CD4-positive, CD25-positive, alpha-beta regulatory T cell (primary cell): ENCODE measurements around the gene MAGEA11. TPM values are rescaled to one million over a fixed set of nuclear protein-coding genes. Genes with fewer than 3 reads are reported as not detected.
"Not testable (repeated sequence)": the region's sequence is repeated elsewhere in the genome, so short reads cannot be mapped to it uniquely, and the experiment has no call there.

Experiments used
- ATAC-seq, 2 donors: fragments of 150-1000 bp; cut with Tn5 transposase; one replicate each; pipeline ENCODE4 v1.10.0; 2021; ENCODE audit warnings: low read depth in 2 of 2, moderate number of reproducible peaks in 2 of 2, moderate library complexity in 1 of 2
- DNase-seq, 3 donors: peaks; one replicate each; pipeline versions ENCODE4 v3.0.0 to v3.0.0-alpha.2; 2012 to 2022; ENCODE audit warnings: mixed read lengths in 1 of 3
- H3K27ac ChIP-seq: one replicate; pipeline ENCODE4 v1.7.0; 2013; ENCODE audit warnings: mild to moderate bottlenecking, low read length; ENCODE audit not compliant: insufficient read depth, poor library complexity, severe bottlenecking
- H3K27me3 ChIP-seq: one replicate; pipeline ENCODE4 v1.7.0; 2013; ENCODE audit warnings: low read length; ENCODE audit not compliant: control insufficient read depth, insufficient read depth
- H3K36me3 ChIP-seq: one replicate; pipeline ENCODE4 v1.7.0; 2013; ENCODE audit warnings: mild to moderate bottlenecking, low read length, moderate library complexity; ENCODE audit not compliant: control insufficient read depth, insufficient read depth
- H3K4me1 ChIP-seq: 2 replicates; pipeline ENCODE4 v1.7.0; 2013; ENCODE audit warnings: mild to moderate bottlenecking, low read length; ENCODE audit not compliant: insufficient read depth, control insufficient read depth, poor library complexity, severe bottlenecking
- H3K4me3 ChIP-seq: one replicate; pipeline ENCODE4 v1.7.0; 2013; ENCODE audit warnings: low read depth, mild to moderate bottlenecking, low read length, moderate library complexity
- H3K9me3 ChIP-seq, 2 experiments: 1 replicate in 1 of 2; 2 replicates in 1 of 2; pipeline ENCODE4 v1.7.0; 2013; ENCODE audit warnings: low read length in 2 of 2, mild to moderate bottlenecking in 1 of 2, moderate library complexity in 1 of 2; ENCODE audit not compliant: control insufficient read depth in 2 of 2
- H3K27ac Mint-ChIP-seq, 3 donors: one replicate each; pipeline ENCODE4 v1.8.0; 2020 to 2022; ENCODE audit warnings: mild to moderate bottlenecking in 3 of 3, mixed read lengths in 3 of 3, moderate library complexity in 2 of 3
- H3K27me3 Mint-ChIP-seq: one replicate; pipeline ENCODE4 v1.8.0; 2022; ENCODE audit warnings: mild to moderate bottlenecking, mixed read lengths
- H3K36me3 Mint-ChIP-seq: one replicate; pipeline ENCODE4 v1.8.0; 2020; ENCODE audit warnings: mixed read lengths
- H3K4me1 Mint-ChIP-seq, 4 donors: one replicate each; pipeline ENCODE4 v1.8.0; 2020 to 2022; ENCODE audit warnings: mixed read lengths in 4 of 4, mild to moderate bottlenecking in 1 of 4
- H3K4me3 Mint-ChIP-seq, 4 donors: one replicate each; pipeline ENCODE4 v1.8.0; 2020 to 2022; ENCODE audit warnings: mild to moderate bottlenecking in 4 of 4, mixed read lengths in 4 of 4, moderate library complexity in 3 of 4
- H3K9me3 Mint-ChIP-seq, 7 donors: one replicate each; pipeline ENCODE4 v1.8.0; 2020 to 2022; ENCODE audit warnings: mixed read lengths in 7 of 7, mild to moderate bottlenecking in 3 of 7, moderate library complexity in 2 of 7
- polyA plus RNA-seq, 4 donors: library from polyadenylated mRNA; unstranded; fragments of 300-500 nt; fragmentation: Illumina TruSeq; gene quantifications; one replicate each; pipeline ENCODE4 v1.2.3, GENCODE V29; 2021
- total RNA-seq: library from RNA; stranded (reverse); gene quantifications from one replicate; pipeline ENCODE4 v1.2.3, GENCODE V29; 2022

MAGEA11 gene
- total and polyA plus RNA-seq, 5 donors from 2014 or later: not detected

DNA sequence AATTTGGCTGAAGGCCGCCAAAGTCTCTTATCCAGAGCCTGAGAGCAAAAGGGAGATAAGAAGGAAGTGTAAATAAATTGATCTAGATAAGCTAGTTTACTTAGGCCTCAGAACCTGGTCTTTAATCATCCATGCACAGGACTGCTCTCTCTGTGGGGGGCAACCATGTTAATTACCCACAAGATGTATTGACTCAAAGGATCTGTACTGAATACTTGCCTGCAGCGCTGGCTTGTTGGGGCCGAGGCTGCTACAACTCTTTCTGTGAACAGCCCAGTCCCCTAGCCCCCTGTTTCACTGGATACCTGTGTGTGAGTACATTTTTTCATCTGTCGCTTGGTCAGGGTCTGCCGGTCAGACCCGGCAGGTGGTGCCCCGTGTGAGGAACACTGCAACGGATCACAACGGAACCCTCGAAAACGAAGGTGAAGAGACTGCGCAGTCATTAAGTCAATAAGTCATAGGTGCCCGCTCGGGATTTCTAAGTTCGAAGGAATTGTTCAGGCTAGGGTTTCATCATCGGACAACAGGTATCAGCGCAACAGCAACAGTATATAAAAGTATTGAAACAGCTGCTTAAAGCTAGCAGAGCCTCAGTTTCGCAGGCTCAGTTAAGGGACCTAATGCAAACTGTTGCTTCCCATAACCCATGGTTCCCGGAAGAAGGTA lies 8.3 kb downstream of the MAGEA11 start:
- no peaks in the 10 kb centered on the region for H3K9me3 Mint-ChIP-seq
- no peak overlapping the region for H3K4me3 Mint-ChIP-seq
- Histone ChIP-seq H3K27me3 (no peaks in the 10 kb centered on the region), H3K27ac (no peak overlapping the region), H3K36me3 (no peaks in the 10 kb centered on the region), H3K9me3 (no peaks in the 10 kb centered on the region), H3K4me3 (no peak overlapping the region), H3K4me1 (no peaks in the 10 kb centered on the region)
- H3K27ac Mint-ChIP-seq: no peak overlapping the region
- no peaks in the 10 kb centered on the region for H3K4me1 Mint-ChIP-seq
- no peaks in the 10 kb centered on the region for H3K27me3 Mint-ChIP-seq
- ATAC-seq (no peak), DNase-seq (no peak)
- H3K36me3 Mint-ChIP-seq: no peaks in the 10 kb centered on the region

DNA sequence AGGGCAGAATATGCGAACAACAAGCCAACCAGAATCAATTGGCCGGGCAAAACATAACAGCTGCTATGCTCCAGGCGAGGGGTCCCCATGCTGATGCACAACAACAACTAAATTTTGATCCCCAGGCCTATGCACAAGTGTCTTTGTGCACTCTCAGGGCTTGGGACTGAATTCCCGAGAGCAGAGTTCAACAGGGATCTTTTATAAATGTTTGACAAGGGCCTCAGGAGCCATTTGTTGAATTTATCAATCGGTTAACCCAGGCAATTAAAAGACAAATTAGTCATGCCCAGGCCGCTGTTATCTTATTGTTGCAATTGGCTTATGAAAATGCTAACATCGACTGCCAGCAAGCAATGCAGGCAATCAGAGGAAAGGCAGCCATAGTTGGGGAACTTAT lies 9.4 kb downstream of the MAGEA11 start:
- H3K4me1 Mint-ChIP-seq, H3K9me3 Mint-ChIP-seq, H3K36me3 ChIP-seq, H3K27ac Mint-ChIP-seq, H3K27me3 Mint-ChIP-seq, H3K4me3 ChIP-seq, H3K4me3 Mint-ChIP-seq, ATAC-seq, H3K27ac ChIP-seq, H3K27me3 ChIP-seq, H3K4me1 ChIP-seq, DNase-seq, H3K9me3 ChIP-seq, H3K36me3 Mint-ChIP-seq: not testable (repeated sequence)

DNA sequence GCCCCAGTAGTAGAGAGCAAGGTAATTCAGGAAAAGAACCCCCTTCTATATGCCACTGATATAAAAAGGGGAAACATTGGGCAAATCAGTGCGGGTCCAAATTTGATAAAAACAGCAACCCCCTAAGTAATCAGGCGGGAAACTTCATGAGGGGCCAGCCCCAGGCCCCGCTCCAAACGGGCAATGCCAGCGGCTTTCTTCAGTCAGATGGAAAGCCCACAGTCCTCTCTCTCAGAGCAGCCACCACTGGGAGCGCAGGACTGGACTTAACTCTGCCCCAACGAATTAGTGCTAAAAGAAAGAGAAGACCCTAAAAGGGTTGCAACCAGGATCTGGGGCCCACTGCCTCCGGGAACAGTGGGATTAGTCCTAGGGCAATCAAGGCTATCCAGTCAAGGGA lies 9.9 kb downstream of the MAGEA11 start:
- no peaks in the 10 kb centered on the region for H3K27me3 Mint-ChIP-seq
- H3K36me3 Mint-ChIP-seq: no peaks in the 10 kb centered on the region
- Histone ChIP-seq H3K27me3 (no peaks in the 10 kb centered on the region), H3K4me1 (no peaks in the 10 kb centered on the region), H3K27ac (no peak overlapping the region), H3K36me3 (no peaks in the 10 kb centered on the region), H3K4me3 (no peak overlapping the region), H3K9me3 (no peaks in the 10 kb centered on the region)
- no peaks in the 10 kb centered on the region for H3K9me3 Mint-ChIP-seq
- no peak overlapping the region for H3K4me3 Mint-ChIP-seq
- DNase-seq (no peak), ATAC-seq (no peak)
- H3K27ac Mint-ChIP-seq: no peak overlapping the region
- no peaks in the 10 kb centered on the region for H3K4me1 Mint-ChIP-seq

DNA sequence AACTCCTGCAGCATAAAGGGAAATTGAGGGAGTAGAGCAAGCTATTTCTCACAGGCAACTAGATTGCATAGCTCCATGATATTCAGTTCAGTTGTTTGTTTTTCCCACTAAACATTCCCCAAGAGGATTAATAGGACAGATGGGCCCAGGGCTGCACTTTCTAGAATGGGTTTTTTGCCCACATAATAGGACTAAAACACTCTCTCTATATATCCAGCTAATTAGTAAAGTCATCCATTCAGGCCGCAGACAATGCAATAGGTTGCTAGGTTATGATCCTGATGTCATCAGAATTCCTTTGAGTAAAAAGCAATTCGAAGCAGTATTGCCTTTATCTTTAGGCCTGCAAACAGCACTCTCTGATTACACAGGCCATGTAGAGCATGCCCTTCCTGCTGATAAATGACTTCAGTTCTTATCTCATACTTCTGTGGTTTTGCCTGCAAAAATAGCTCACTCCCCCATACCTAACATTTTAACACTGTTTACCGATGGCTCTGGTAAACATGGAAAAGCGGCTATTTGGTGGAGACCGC lies 11.8 kb downstream of the MAGEA11 start:
- not testable (repeated sequence) for H3K27me3 ChIP-seq, H3K27ac ChIP-seq, H3K4me3 ChIP-seq, H3K36me3 ChIP-seq, H3K27ac Mint-ChIP-seq, DNase-seq, H3K4me1 Mint-ChIP-seq, H3K9me3 Mint-ChIP-seq, H3K36me3 Mint-ChIP-seq, H3K27me3 Mint-ChIP-seq, ATAC-seq, H3K9me3 ChIP-seq, H3K4me3 Mint-ChIP-seq, H3K4me1 ChIP-seq

DNA sequence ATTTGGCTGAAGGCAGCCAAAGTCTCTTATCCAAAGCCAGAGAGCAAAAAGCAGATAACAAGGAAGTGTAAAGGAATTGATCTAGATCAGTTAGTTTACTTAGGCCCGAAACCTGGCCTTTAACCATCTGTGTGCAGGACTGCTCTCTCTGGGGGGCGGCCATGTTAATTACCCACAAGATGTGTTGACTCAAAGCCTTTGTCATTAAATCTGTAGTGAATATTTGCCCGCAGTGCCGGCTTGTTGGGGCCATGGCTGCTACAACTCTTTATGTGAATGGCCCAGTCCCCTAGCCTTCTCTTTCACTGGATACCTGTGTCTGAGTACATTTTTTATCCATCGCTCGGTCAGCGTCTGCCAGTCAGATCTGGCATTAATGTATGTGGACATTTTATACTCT lies 15.4 kb downstream of the MAGEA11 start:
- H3K36me3 Mint-ChIP-seq, H3K27ac Mint-ChIP-seq, H3K4me1 ChIP-seq, H3K27me3 ChIP-seq, H3K4me1 Mint-ChIP-seq, H3K9me3 Mint-ChIP-seq, H3K4me3 ChIP-seq, DNase-seq, H3K36me3 ChIP-seq, H3K27me3 Mint-ChIP-seq, ATAC-seq, H3K27ac ChIP-seq, H3K4me3 Mint-ChIP-seq, H3K9me3 ChIP-seq: not testable (repeated sequence)

DNA sequence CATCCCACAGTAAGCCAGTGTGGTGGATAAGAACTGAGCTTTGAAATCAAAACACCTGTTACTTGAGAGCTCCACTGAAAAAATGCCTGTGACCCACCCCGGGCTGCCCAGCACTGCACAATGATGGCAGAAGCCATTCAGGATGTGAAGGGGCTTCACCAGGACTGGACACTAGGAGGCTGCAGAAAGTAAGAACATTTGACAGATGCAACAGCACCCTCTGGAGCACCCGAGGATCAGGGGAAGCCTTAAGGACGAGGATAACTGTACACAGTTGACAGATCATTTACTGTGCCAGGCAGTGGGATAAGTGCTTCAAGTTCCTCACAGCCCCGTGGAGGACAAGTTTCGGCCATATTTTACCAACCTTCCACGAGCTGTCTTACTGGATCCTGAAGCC lies 30.4 kb downstream of the MAGEA11 start:
- H3K27ac ChIP-seq, H3K4me3 ChIP-seq, H3K4me1 Mint-ChIP-seq, H3K27me3 Mint-ChIP-seq, H3K9me3 ChIP-seq, H3K27ac Mint-ChIP-seq, H3K36me3 Mint-ChIP-seq, ATAC-seq, H3K4me3 Mint-ChIP-seq, H3K9me3 Mint-ChIP-seq, DNase-seq, H3K4me1 ChIP-seq, H3K27me3 ChIP-seq, H3K36me3 ChIP-seq: not testable (repeated sequence)

DNA sequence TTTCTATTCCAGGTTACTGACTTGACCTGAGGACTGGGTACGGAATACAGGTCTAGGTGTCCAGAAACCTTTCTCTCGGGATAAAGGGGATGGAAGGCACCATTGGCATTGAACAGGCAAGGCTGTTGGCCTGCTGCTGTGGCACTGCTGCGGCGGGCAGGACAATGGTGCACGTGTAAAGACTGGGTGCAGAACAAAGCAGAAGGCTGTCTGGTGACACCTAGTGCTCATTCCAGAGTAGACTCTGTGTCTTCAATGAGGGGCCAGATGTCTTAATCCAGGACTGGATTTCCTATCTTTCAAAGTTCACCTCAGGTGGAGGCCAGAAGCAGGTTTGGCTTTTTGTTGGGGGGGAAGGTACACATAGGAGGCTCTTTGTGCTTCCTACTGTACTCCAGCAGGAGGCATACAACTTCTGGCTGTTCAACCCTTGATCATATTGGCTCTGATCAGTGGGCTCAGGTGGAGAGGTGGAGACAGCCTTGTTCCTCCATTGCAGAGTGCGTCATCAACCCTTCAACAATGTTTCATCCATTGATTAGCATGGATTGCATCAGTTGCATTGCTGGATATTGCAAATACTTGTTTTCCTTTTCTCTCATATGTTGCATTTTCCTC lies 34.6 kb downstream of the MAGEA11 start:
- not testable (repeated sequence) for H3K27ac Mint-ChIP-seq, H3K4me1 Mint-ChIP-seq, H3K27ac ChIP-seq, H3K4me1 ChIP-seq, H3K36me3 ChIP-seq, H3K27me3 ChIP-seq, H3K9me3 ChIP-seq, DNase-seq, H3K9me3 Mint-ChIP-seq, H3K27me3 Mint-ChIP-seq, H3K36me3 Mint-ChIP-seq, ATAC-seq, H3K4me3 ChIP-seq, H3K4me3 Mint-ChIP-seq
